D721Med (cell line): Measurements from ENCODE around the gene RPS6KA1.

Experiments
- DNase-seq: peaks from one replicate; pipeline ENCODE4 v3.0.0; 2011; ENCODE audit warnings: low spot score; ENCODE audit not compliant: insufficient read length
- FAIRE-seq: peaks from 2 replicates; lab custom pipeline; 2011; peaks lifted over from hg19 to GRCh38; lab: Jason Lieb, UNC
- TF ChIP-seq, protein P1 (sequence below): IDR thresholded peaks from 2 replicates; pipeline ENCODE4 v1.5.1; 2012; ENCODE audit warnings: mild to moderate bottlenecking, control low read depth; ENCODE audit not compliant: insufficient read depth; ENCODE audit errors: missing control alignments

RPS6KA1 gene

DNA sequence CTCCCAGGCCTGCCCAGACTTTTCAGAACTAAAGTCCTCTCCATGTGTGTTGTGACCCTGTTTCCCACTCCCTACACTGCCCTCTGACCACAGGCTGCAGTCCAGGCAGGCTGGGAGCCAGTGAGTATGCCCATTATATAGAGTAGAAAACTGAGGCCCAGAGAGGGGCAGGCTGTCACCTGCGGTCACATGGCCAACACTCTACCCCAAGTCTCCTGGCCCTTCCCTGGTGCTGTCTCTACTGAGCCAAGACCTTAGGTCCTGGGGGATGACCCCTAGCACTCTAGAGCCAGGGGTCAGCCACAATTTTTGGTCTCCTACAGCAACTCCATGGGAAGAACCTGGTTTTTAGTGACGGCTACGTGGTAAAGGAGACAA is 30.8 kb downstream of the RPS6KA1 start:
- no peak for FAIRE-seq

DNA sequence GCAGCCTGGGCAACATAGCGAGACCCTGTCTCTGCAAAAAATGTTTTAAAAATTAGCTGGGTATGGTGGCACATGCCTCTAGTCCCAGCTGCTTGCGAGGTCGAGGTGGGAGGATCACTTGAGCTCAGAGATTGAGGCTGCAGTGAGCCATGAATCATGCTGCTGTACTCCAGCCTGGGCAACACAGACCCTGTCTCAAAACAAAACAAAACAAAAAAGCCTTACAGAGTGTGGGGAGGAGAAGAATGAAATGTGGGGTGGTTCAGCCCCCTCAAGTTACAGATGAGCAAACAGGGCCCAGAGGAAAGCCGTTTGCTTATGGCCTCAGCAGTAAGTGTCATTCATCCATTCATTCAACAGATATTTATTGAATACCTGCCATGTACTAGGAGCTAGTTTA is 40.7 kb downstream of the RPS6KA1 start:
- no peak for DNase-seq
- TF ChIP-seq, protein P1, sequence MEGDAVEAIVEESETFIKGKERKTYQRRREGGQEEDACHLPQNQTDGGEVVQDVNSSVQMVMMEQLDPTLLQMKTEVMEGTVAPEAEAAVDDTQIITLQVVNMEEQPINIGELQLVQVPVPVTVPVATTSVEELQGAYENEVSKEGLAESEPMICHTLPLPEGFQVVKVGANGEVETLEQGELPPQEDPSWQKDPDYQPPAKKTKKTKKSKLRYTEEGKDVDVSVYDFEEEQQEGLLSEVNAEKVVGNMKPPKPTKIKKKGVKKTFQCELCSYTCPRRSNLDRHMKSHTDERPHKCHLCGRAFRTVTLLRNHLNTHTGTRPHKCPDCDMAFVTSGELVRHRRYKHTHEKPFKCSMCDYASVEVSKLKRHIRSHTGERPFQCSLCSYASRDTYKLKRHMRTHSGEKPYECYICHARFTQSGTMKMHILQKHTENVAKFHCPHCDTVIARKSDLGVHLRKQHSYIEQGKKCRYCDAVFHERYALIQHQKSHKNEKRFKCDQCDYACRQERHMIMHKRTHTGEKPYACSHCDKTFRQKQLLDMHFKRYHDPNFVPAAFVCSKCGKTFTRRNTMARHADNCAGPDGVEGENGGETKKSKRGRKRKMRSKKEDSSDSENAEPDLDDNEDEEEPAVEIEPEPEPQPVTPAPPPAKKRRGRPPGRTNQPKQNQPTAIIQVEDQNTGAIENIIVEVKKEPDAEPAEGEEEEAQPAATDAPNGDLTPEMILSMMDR, result no peak
- no peak for FAIRE-seq

More for the DNA sequence above, 30.8 kb downstream of the RPS6KA1 start:
- TF ChIP-seq, protein P1, result no peak
- DNase-seq, result no peak

- DNase-seq (no peak), FAIRE-seq (no peak)
- TF ChIP-seq, protein P1, result no peak
Observed at GRCh38 chr1:26571381-26571780, 41.8 kb downstream of the RPS6KA1 start.

- DNase-seq (no peak), FAIRE-seq (no peak)
- TF ChIP-seq, protein P1, result no peak
Observed at GRCh38 chr1:26574018-26574417, 44.5 kb downstream of the RPS6KA1 start.

- no peak for DNase-seq
- FAIRE-seq, result no peak
- TF ChIP-seq, protein P1, result no peak
Observed at GRCh38 chr1:26574719-26575251, 45.2 kb downstream of the RPS6KA1 start.

GRCh38 chr1:26575348-26575747 is 45.8 kb downstream of the RPS6KA1 start:
- FAIRE-seq, result no peak
- TF ChIP-seq, protein P1, result no peak
- DNase-seq, result no peak

GRCh38 chr1:26578167-26578566 is 48.6 kb downstream of the RPS6KA1 start:
- FAIRE-seq (no peak), DNase-seq (no peak)
- TF ChIP-seq, protein P1, result no peak
